Activated CD8-positive, alpha-beta T cell treated with anti-CD3 and anti-CD28 coated beads, Interleukin-2, amount 10 ng/mL, durations not matched to agents 7 days and 5 days (primary cell): ENCODE data around the gene HSD17B8. TPM values are rescaled to one million over a fixed set of nuclear protein-coding genes. Genes with fewer than 3 reads are reported as not detected.
A peak's percentile ranks its signal among the peaks of the same experiment; 100 is the strongest.

Experiments used
- ATAC-seq: fragments of 150-1000 bp; cut with Tn5 transposase; one replicate; pipeline ENCODE4 v1.10.0; 2021; ENCODE audit warnings: moderate library complexity
- CTCF ChIA-PET: fragments of 350-600 bp; sonication (Branson Sonifier 250); formaldehyde crosslinking; loops from one replicate; lab custom pipeline; 2021; ENCODE audit warnings: antibody characterized with exemption; lab: Charles Lee
- POLR2A ChIA-PET: fragments of 350-600 bp; sonication (Branson Sonifier 250); formaldehyde crosslinking; loops from one replicate; lab custom pipeline; 2021; ENCODE audit warnings: antibody characterized with exemption; lab: Charles Lee
- DNase-seq: peaks from one replicate; pipeline ENCODE4 v3.0.0-alpha.2; 2020
- H3K27ac Mint-ChIP-seq: one replicate; pipeline ENCODE4 v1.8.0; 2021; ENCODE audit warnings: mild to moderate bottlenecking, mixed read lengths
- H3K27me3 Mint-ChIP-seq: one replicate; pipeline ENCODE4 v1.8.0; 2021; ENCODE audit warnings: low read depth, mixed read lengths
- H3K36me3 Mint-ChIP-seq: one replicate; pipeline ENCODE4 v1.8.0; 2021; ENCODE audit warnings: low read depth, mixed read lengths
- H3K4me1 Mint-ChIP-seq: one replicate; pipeline ENCODE4 v1.8.0; 2021; ENCODE audit warnings: low read depth, mixed read lengths
- H3K4me3 Mint-ChIP-seq: one replicate; pipeline ENCODE4 v1.8.0; 2021; ENCODE audit warnings: mild to moderate bottlenecking, mixed read lengths
- H3K9me3 Mint-ChIP-seq: one replicate; pipeline ENCODE4 v1.8.0; 2022; ENCODE audit warnings: mixed read lengths; ENCODE audit not compliant: insufficient read depth
- microRNA-seq: library from miRNA; unstranded; fragments of <30 nt; microRNA quantifications from one replicate; pipeline ENCODE4 v1.2.0, GENCODE V29; 2022
- total RNA-seq, 2 experiments: library from RNA; stranded (reverse); gene quantifications; one replicate each; pipeline ENCODE4 v1.2.3, GENCODE V29; 2021

Gene HSD17B8
- total RNA-seq, 2 experiments from 2014 or later = 13.9 to 14.1 TPM

GRCh38 chr6:33251395-33252012 lies 47.0 kb downstream of the HSD17B8 start:
- CTCF ChIA-PET = interaction anchor here (0.9 to 6.4 kb wide), 6 partner anchors 12 to 124 kb away, joined by 3 to 135 read pairs (median 12); partner anchors contain the start of genes RING1, RXRB and SLC39A7
- Mint-ChIP-seq H3K4me3 (no peak overlapping the region), H3K27ac (peak overlapping the region; percentile 21), H3K9me3 (no peaks in the 10 kb centered on the region), H3K4me1 (peaks cover 37% of the 10 kb centered on the region), H3K36me3 (peaks cover 36% of the 10 kb centered on the region), H3K27me3 (peaks cover 3% of the 10 kb centered on the region)
- POLR2A ChIA-PET = no interaction called here
- ATAC-seq = no peak
- no peak for DNase-seq

GRCh38 chr6:33252759-33253158 lies 48.3 kb downstream of the HSD17B8 start:
- ATAC-seq = no peak
- H3K9me3 Mint-ChIP-seq = no peaks in the 10 kb centered on the region
- H3K4me1 Mint-ChIP-seq = peaks cover 37% of the 10 kb centered on the region
- no peak for DNase-seq
- H3K4me3 Mint-ChIP-seq = no peak overlapping the region
- H3K36me3 Mint-ChIP-seq = peaks cover 37% of the 10 kb centered on the region
- no peak overlapping the region for H3K27ac Mint-ChIP-seq
- H3K27me3 Mint-ChIP-seq = no peaks in the 10 kb centered on the region
- ChIA-PET CTCF (interaction anchor here (1.0 kb wide), 1 partner anchor 10 kb away, joined by 3 read pairs; no protein-coding TSS in a partner anchor), POLR2A (no interaction called here)

GRCh38 chr6:33254591-33254990 lies 50.1 kb downstream of the HSD17B8 start:
- ChIA-PET CTCF (interaction anchor here (0.6 to 1.4 kb wide), 8 partner anchors 15 to 130 kb away, joined by 3 to 5 read pairs (median 3); partner anchors contain the start of gene RING1), POLR2A (interaction anchor here (0.6 to 0.7 kb wide), 2 partner anchors 17 to 22 kb away, joined by 3 to 4 read pairs; partner anchors contain the start of genes B3GALT4, RPS18 and VPS52)
- H3K36me3 Mint-ChIP-seq = peaks cover 46% of the 10 kb centered on the region
- H3K9me3 Mint-ChIP-seq = no peaks in the 10 kb centered on the region
- H3K4me1 Mint-ChIP-seq = peaks cover 25% of the 10 kb centered on the region
- DNase-seq = no peak
- no peaks in the 10 kb centered on the region for H3K27me3 Mint-ChIP-seq
- no peak for ATAC-seq
- no peak overlapping the region for H3K4me3 Mint-ChIP-seq
- H3K27ac Mint-ChIP-seq = no peak overlapping the region

Small RNA genes within 50 kb of the gene (microRNA-seq; reads per million reads assigned to microRNA genes)
- gene MIR219A1 = 5.7 reads per million, percentile 7 among the genes with 10 or more reads in this experiment

Other genes with a start within 250 kb of the HSD17B8 start
- gene BRD2, start 236.1 kb upstream of the HSD17B8 start, total RNA-seq = 100 to 1,000 TPM; 299 to 313 TPM
- 1 to 10 TPM; 3.3 to 4.2 TPM for gene HLA-DOA, start 195.1 kb upstream of the HSD17B8 start, total RNA-seq
- 10 to 100 TPM; 39.1 to 40.0 TPM for gene HLA-DPA1, start 131.0 kb upstream of the HSD17B8 start, total RNA-seq
- gene HLA-DPB1, start 128.7 kb upstream of the HSD17B8 start, total RNA-seq = 10 to 100 TPM; 21.0 to 22.8 TPM
- gene COL11A2, start 12.2 kb upstream of the HSD17B8 start, total RNA-seq = under 1 TPM; 0.71 to 0.83 TPM
- gene RXRB, start 4.0 kb upstream of the HSD17B8 start, total RNA-seq = 10 to 100 TPM; 33.5 to 34.5 TPM
- 10 to 100 TPM; 45.6 to 50.8 TPM for gene SLC39A7, start 3.8 kb upstream of the HSD17B8 start, total RNA-seq
- gene RING1, start 3.8 kb downstream of the HSD17B8 start, total RNA-seq = 10 to 100 TPM; 39.8 to 44.6 TPM
- gene VPS52, start 67.2 kb downstream of the HSD17B8 start, total RNA-seq = 10 to 100 TPM; 59.3 to 59.5 TPM
- 1,000 to 10,000 TPM; 2,792 to 2,813 TPM for gene RPS18, start 67.4 kb downstream of the HSD17B8 start, total RNA-seq
- gene B3GALT4, start 72.5 kb downstream of the HSD17B8 start, total RNA-seq = 10 to 100 TPM; 12.2 to 12.8 TPM
- gene WDR46, start 84.6 kb downstream of the HSD17B8 start, total RNA-seq = 10 to 100 TPM; 66.7 to 68.9 TPM
- 10 to 100 TPM; 72.0 to 78.4 TPM for gene PFDN6, start 84.9 kb downstream of the HSD17B8 start, total RNA-seq
- gene RGL2, start 94.3 kb downstream of the HSD17B8 start, total RNA-seq = 10 to 100 TPM; 50.8 to 58.2 TPM
- 100 to 1,000 TPM; 245 to 252 TPM for gene TAPBP, start 109.4 kb downstream of the HSD17B8 start, total RNA-seq
- 10 to 100 TPM; 10.7 to 11.1 TPM for gene ZBTB22, start 113.1 kb downstream of the HSD17B8 start, total RNA-seq
- 100 to 1,000 TPM; 112 to 114 TPM for gene DAXX, start 118.3 kb downstream of the HSD17B8 start, total RNA-seq
- 100 to 1,000 TPM; 175 to 180 TPM for gene KIFC1, start 187.2 kb downstream of the HSD17B8 start, total RNA-seq
- gene PHF1, start 206.4 kb downstream of the HSD17B8 start, total RNA-seq = 10 to 100 TPM; 35.9 to 36.5 TPM
- gene CUTA, start 213.5 kb downstream of the HSD17B8 start, total RNA-seq = 100 to 1,000 TPM; 179 to 187 TPM
- gene SYNGAP1, start 215.4 kb downstream of the HSD17B8 start, total RNA-seq = 10 to 100 TPM; 42.0 to 48.2 TPM
- gene ZBTB9, start 249.9 kb downstream of the HSD17B8 start, total RNA-seq = 1 to 10 TPM; 7.3 to 9.0 TPM